ENCODE measurements around the gene FILIP1L. TPM values are rescaled to one million over a fixed set of nuclear protein-coding genes. Genes with fewer than 3 reads are reported as not detected.
A peak's percentile ranks its signal among the peaks of the same experiment; 100 is the strongest.

Gene FILIP1L
- total and polyA plus RNA-seq, 2 of the 4 experiments (the other 2 are of a cell fraction) = 11.5 to 19.9 TPM

GRCh38 chr3:99903869-99904268 is 210.4 kb downstream of the FILIP1L start:
- dilution Hi-C loops (cut with HindIII; ENCODE audit: low sequenced_read_pairs, unreplicated experiment) = no loop called here

More at GRCh38 chr3:99903869-99904268, 210.4 kb downstream of the FILIP1L start:
- Histone ChIP-seq H2AFZ (replicated peaks; ENCODE audit: low read length, poor library complexity) (no peak overlapping the region), H3K18ac (ENCODE audit: low read depth, low read length) (peak overlapping the region; percentile 9; the same call in 1 of the 2 replicates), H3K4ac (ENCODE audit: low read depth, low read length) (no peak overlapping the region), H3K27ac (ENCODE audit: insufficient read depth, low read length) (no peak overlapping the region), H2AK9ac (replicated peaks; ENCODE audit: low read depth, low read length, poor library complexity) (no peak overlapping the region), H4K8ac (ENCODE audit: low read depth in 2 of 2, low read length in 2 of 2) (no peak overlapping the region), H2AK5ac (ENCODE audit: low read depth, low read length) (no peak overlapping the region), H3K27me3 (ENCODE audit: control insufficient read depth, insufficient read depth, low read length) (no peaks in the 10 kb centered on the region), H4K91ac (ENCODE audit: insufficient read depth, low read depth, low read length) (no peak overlapping the region), H3K23ac (ENCODE audit: low read depth, low read length) (no peak overlapping the region), H3K14ac (replicated peaks; ENCODE audit: low read depth, low read length) (no peak overlapping the region), H3K9ac (ENCODE audit: low read depth, low read length) (no peak overlapping the region), H2BK5ac (ENCODE audit: low read depth, low read length, poor library complexity, severe bottlenecking) (no peak overlapping the region), H2BK15ac (ENCODE audit: low read depth, low read length) (no peak overlapping the region), H2BK120ac (ENCODE audit: low read depth, low read length) (peak overlapping the region; percentile 5; the same call in 1 of the 2 replicates), H4K5ac (ENCODE audit: low read depth, low read length) (no peak overlapping the region), H2BK20ac (ENCODE audit: low read depth, low read length) (0 out of 2 replicates have a peak overlapping the region, but pooled peaks have one; percentile 38), H3K4me2 (ENCODE audit: low read depth, low read length) (no peak overlapping the region), H3K9me1 (ENCODE audit: insufficient read depth, low read length) (peaks cover 4% of the 10 kb centered on the region; the same call in 1 of the 2 replicates), H4K20me1 (ENCODE audit: insufficient read depth, low read length) (no peaks in the 10 kb centered on the region), H3K9me3 (ENCODE audit: control insufficient read depth, insufficient read depth, low read length) (no peaks in the 10 kb centered on the region), H3K4me1 (ENCODE audit: control insufficient read depth, insufficient read depth, low read length) (peaks cover 8% of the 10 kb centered on the region), H3K36me3 (ENCODE audit: control insufficient read depth, insufficient read depth, low read length) (no peaks in the 10 kb centered on the region), H3K56ac (ENCODE audit: extremely low read depth, insufficient read depth, low read length) (no peak overlapping the region), H3K79me1 (ENCODE audit: low read depth in 1 of 2, low read length in 2 of 2) (peaks cover 11 to 14% of the 10 kb centered on the region in 2 experiments), H3K4me3 (ENCODE audit: insufficient read depth, low read depth, low read length) (no peak overlapping the region)
- ChIA-PET POLR2A (ENCODE audit: unreplicated experiment) (no interaction called here), CTCF (interaction anchor here (0.7 kb wide), 1 partner anchor 352 kb away, joined by 4 read pairs; no protein-coding TSS in a partner anchor)
- TF ChIP-seq RCOR1 (IDR thresholded peaks at IDR 0.05; ENCODE audit: insufficient replicate concordance, low read length) (no peak), SMC3 (IDR thresholded peaks at IDR 0.05; ENCODE audit: low read depth, low read length) (no peak), USF2 (IDR thresholded peaks at IDR 0.05; ENCODE audit: low read depth, low read length) (no peak), CHD1 (IDR thresholded peaks at IDR 0.05; ENCODE audit: low read depth, low read length) (no peak), NFE2L2 (IDR thresholded peaks at IDR 0.05; ENCODE audit: low read depth, low read length) (no peak), BHLHE40 (IDR thresholded peaks at IDR 0.05; ENCODE audit: low read depth, low read length) (no peak), MAFK (IDR thresholded peaks at IDR 0.05; ENCODE audit: low read depth, low read length) (no peak), POLR2A (IDR thresholded peaks at IDR 0.05; ENCODE audit: low read depth, low read length) (no peak)
- in situ Hi-C loops (cut with MboI; ENCODE audit: low sequenced_read_pairs) = no loop called here
- intact Hi-C loops (cut with micrococcal nuclease) = loop anchor here (5.0 kb wide), 1 partner anchor 48 kb away; no protein-coding TSS in a partner anchor
- DNase-seq = peak; percentile 5
- no TSS peak for BruUV-seq (replicated peaks)
- no peak for ATAC-seq (ENCODE audit: low read depth)

Data from IMR-90 (cell line).